ENCODE measurements around the gene AP1G1.
"Not testable (repeated sequence)": the region's sequence is repeated elsewhere in the genome, so short reads cannot be mapped to it uniquely, and the experiment has no call there.

GRCh38 chr16:71810155-71810530 is 1.5 kb upstream of the AP1G1 start:
- not testable (repeated sequence) for TF ChIP-seq CTCF (IDR thresholded peaks at IDR 0.05); POLR2AphosphoS5 (IDR thresholded peaks at IDR 0.05; ENCODE audit: low read depth, low read length); REST (IDR thresholded peaks at IDR 0.05; ENCODE audit: insufficient read depth in 1 of 2, low read depth in 2 of 2, low read length in 1 of 2); SIN3A (IDR thresholded peaks at IDR 0.05; ENCODE audit: borderline replicate concordance, insufficient read depth, low read depth, low read length); TCF7L2 (IDR thresholded peaks at IDR 0.05; ENCODE audit: low read depth, low read length)
